ENCODE results near the gene FXYD3.

DNA sequence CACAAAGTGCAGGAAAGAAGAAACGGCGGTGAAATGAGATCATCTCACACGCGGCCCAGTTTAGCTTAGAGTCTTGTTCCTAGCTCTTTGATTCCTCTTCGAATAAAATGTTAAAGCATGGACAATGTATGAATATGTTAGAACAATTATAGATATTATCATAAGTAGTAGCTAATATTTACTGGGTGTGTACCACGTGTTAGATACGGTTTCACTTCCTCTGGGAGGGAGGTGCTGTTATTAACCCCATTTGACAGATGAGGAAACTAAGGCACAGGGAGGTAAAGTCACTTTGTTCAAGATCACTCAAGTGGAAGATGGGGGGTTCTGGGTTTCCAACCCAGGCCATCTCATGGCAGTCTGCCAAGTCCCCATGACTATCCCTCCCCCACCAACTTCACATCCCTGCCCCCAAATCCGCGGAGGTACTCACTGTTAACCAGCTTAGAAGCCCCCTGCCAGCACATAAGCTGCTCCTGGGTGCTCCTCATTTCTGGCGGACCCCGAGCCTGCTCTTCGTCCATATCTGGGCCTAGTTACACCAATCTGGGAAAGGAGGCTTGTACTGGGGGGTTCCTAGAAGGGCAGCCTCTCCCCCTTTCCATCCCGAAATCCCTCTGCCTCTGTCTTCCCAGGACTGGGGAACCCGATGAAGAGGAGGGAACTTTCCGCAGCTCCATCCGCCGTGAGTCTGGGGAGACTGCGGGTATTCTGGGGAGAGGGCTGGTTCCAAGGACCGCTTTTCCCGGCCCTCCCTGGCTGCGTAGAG is 26.4 kb downstream of the FXYD3 start:
- no peak for TF ChIP-seq POLR2A (IDR thresholded peaks at IDR 0.05)
- TF ChIP-seq, protein P1, sequence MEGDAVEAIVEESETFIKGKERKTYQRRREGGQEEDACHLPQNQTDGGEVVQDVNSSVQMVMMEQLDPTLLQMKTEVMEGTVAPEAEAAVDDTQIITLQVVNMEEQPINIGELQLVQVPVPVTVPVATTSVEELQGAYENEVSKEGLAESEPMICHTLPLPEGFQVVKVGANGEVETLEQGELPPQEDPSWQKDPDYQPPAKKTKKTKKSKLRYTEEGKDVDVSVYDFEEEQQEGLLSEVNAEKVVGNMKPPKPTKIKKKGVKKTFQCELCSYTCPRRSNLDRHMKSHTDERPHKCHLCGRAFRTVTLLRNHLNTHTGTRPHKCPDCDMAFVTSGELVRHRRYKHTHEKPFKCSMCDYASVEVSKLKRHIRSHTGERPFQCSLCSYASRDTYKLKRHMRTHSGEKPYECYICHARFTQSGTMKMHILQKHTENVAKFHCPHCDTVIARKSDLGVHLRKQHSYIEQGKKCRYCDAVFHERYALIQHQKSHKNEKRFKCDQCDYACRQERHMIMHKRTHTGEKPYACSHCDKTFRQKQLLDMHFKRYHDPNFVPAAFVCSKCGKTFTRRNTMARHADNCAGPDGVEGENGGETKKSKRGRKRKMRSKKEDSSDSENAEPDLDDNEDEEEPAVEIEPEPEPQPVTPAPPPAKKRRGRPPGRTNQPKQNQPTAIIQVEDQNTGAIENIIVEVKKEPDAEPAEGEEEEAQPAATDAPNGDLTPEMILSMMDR (IDR thresholded peaks at IDR 0.05) = no peak

Measured in gastroesophageal sphincter (tissue), 3 donors.